Thyroid gland (tissue), 4 donors: ENCODE data around the gene MGAT1. TPM values are rescaled to one million over a fixed set of nuclear protein-coding genes. Genes with fewer than 3 reads are reported as not detected.

Source experiments
- DNase-seq, 2 donors: peaks; one replicate each; pipeline ENCODE4 v3.0.0-alpha.2; 2019
- H3K27ac ChIP-seq, 3 donors: fragments of 200-600 bp; sonication (generic); 1 replicate in 2 of 3; 2 replicates in 1 of 3; pipeline ENCODE4 v1.5.1; 2016 to 2019; ENCODE audit warnings: mild to moderate bottlenecking in 1 of 3, moderate library complexity in 1 of 3
- H3K27me3 ChIP-seq: fragments of 200-600 bp; sonication (generic); one replicate; pipeline ENCODE4 v1.5.1; 2019
- H3K36me3 ChIP-seq, 2 donors: fragments of 200-600 bp; sonication (generic); one replicate each; pipeline ENCODE4 v1.5.1; 2016 to 2019
- H3K4me1 ChIP-seq, 2 donors: fragments of 200-600 bp; sonication (generic); one replicate each; pipeline ENCODE4 v1.5.1; 2017 to 2019
- H3K4me3 ChIP-seq, 3 donors: fragments of 200-600 bp; sonication (generic); replicated peaks in 1 of 3; 1 replicate in 2 of 3; 2 replicates in 1 of 3; pipeline ENCODE4 v1.5.1; 2016; ENCODE audit warnings: mild to moderate bottlenecking in 1 of 3
- H3K9me3 ChIP-seq: fragments of 200-600 bp; sonication (generic); one replicate; pipeline ENCODE4 v1.5.1; 2017
- CTCF ChIP-seq, 6 experiments: fragments of 200-600 bp in 3 of 6; fragments of 450-650 bp in 3 of 6; sonication (generic) in 3 of 6; IDR thresholded peaks; one replicate each; pipeline ENCODE4 v1.5.1; 2016 to 2019; ENCODE audit warnings: antibody characterized with exemption in 6 of 6, mild to moderate bottlenecking in 2 of 6, inconsistent platforms in 1 of 6, moderate library complexity in 1 of 6
- POLR2A ChIP-seq, 2 donors: fragments of 450-650 bp; IDR thresholded peaks; one replicate each; pipeline ENCODE4 v1.6.1; 2017; ENCODE audit warnings: antibody characterized with exemption in 2 of 2, mild to moderate bottlenecking in 2 of 2, moderate library complexity in 1 of 2
- WGBS, 2 donors: methylation state at CpG; one replicate each; pipeline ENCODE4 v1.1.5; 2017; 5-methylcytosine and 5-hydroxymethylcytosine counted together
- intact Hi-C: fragments of 100-400 bp; cut with DNase I; formaldehyde crosslinking; loops from one replicate; pipeline ENCODE4 v1.15.1; 2023
- total RNA-seq, 4 donors: library from RNA; depleted of rRNA; stranded (reverse); fragments of >200 nt; gene quantifications; one replicate each; pipeline ENCODE4 v1.2.3, GENCODE V29; 2016

MGAT1 gene
- total RNA-seq: 100 to 1,000 TPM; 155 to 283 (median 200) TPM

- H3K4me3 ChIP-seq: peak within 1 kb of the TSS; percentile 51 to 92 (median 87)
- intact Hi-C loops: loop anchor here (5.0 kb wide), 1 partner anchor 60 kb away; the partner anchor contains the start of gene ZFP62
- no peaks in the 10 kb centered on the region for H3K36me3 ChIP-seq
- no peaks in the 10 kb centered on the region for H3K9me3 ChIP-seq
- no peaks in the 10 kb centered on the region for H3K27me3 ChIP-seq
- TF ChIP-seq CTCF (IDR thresholded peaks at IDR 0.05): no peak
- peak; percentile 76 to 97 for TF ChIP-seq POLR2A (IDR thresholded peaks at IDR 0.05)
- H3K4me1 ChIP-seq: peaks cover 85 to 88% of the 10 kb centered on the region in 2 donors
- WGBS, 2 donors: 0 to 1% methylated on average over 8 to 18 of the region's 87 CpGs
- peak; percentile 83 to 86 for DNase-seq
- H3K27ac ChIP-seq: peak within 1 kb of the TSS; percentile 96 to 98 (median 97)
Measured at GRCh38 chr5:180802325-180803180, at the start of gene MGAT1. MGAT1 (minus strand) TSS chr5:180802806; CDS start chr5:180792971, 9,835 bp downstream.

DNA sequence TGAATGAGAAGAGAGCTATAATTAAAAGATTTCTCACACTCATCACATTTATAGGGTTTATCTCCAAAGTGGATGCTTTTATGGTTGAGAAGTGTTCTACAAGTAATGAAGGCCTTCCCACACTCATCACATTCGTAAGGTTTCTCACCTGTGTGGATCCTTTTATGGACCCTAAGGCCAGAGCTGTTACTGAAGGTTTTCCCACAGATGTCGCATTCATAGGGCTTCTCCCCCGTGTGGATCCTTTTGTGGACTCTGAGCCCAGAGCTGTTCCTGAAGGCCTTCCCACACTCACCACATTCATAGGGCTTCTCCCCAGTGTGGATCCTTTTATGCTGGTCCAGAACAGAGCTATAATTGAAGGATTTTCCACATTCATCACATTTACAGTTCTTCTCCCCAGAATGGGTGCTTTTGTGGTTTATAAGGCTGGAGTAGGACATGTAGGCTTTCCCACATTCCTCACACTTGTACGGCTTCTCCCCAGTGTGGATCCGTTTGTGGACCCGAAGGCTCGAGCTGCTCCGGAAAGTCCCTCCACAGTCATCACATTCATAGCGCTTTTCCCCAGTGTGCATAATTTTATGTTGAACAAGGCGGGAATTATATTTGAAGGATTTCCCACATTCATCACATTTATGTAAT is 48.0 kb upstream of the MGAT1 start:
- intact Hi-C loops: no loop called here
- Histone ChIP-seq H3K36me3 (peaks cover 30 to 32% of the 10 kb centered on the region in 2 donors), H3K27me3 (no peaks in the 10 kb centered on the region), H3K27ac (no peak overlapping the region), H3K4me1 (peaks cover 6 to 7% of the 10 kb centered on the region in 2 donors), H3K4me3 (no peak overlapping the region), H3K9me3 (no peaks in the 10 kb centered on the region)
- WGBS, 2 donors: 97 to 98% methylated on average over 10 of the region's 10 CpGs
- no peak for TF ChIP-seq CTCF (IDR thresholded peaks at IDR 0.05)
- no peak for TF ChIP-seq POLR2A (IDR thresholded peaks at IDR 0.05)
- no peak for DNase-seq

DNA sequence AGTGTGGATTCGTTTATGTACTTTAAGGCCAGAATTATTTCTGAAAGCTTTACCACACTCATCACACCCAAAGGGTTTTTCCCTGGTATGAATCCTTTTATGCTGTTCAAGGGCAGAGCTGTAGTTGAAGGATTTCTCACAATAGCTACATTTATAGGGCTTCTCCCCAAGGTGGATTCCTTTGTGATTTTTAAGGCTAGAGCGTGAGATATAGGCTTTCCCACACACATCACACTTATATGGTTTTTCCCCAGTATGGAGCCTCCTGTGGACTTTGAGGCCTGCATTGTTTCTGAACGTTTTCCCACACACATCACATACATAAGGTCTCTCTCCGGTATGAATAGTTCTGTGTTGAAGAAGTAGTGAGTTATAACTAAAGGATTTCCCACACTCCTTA is 47.2 kb upstream of the MGAT1 start:
- Histone ChIP-seq H3K4me1 (no peaks in the 10 kb centered on the region), H3K4me3 (no peak overlapping the region), H3K9me3 (no peaks in the 10 kb centered on the region), H3K27me3 (no peaks in the 10 kb centered on the region), H3K27ac (no peak overlapping the region), H3K36me3 (peaks cover 30 to 32% of the 10 kb centered on the region in 2 donors)
- DNase-seq: no peak
- TF ChIP-seq CTCF (IDR thresholded peaks at IDR 0.05): no peak
- TF ChIP-seq POLR2A (IDR thresholded peaks at IDR 0.05): no peak
- 95 to 98% methylated on average over 4 of the region's 4 CpGs for WGBS, 2 donors
- intact Hi-C loops: no loop called here

DNA sequence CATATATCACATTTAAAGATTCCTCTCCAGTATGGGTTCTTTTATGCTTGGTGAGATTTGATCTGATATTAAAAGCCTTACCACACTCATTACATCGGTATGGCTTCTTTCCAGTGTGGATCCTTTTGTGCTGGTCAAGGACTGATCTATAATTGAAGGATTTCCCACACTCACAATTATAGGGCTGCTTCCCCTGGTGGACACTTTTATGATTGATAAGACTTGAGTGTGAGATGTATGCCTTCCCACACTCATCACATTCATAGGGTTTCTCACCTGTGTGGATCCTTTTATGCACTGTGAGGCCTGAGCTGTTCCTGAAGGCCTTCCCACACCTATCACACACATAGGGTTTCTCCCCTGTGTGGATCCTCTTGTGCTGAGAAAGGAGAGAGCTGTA is 46.3 kb upstream of the MGAT1 start:
- Histone ChIP-seq H3K4me1 (no peaks in the 10 kb centered on the region), H3K27me3 (no peaks in the 10 kb centered on the region), H3K9me3 (no peaks in the 10 kb centered on the region), H3K36me3 (peaks cover 30 to 32% of the 10 kb centered on the region in 2 donors), H3K27ac (no peak overlapping the region), H3K4me3 (no peak overlapping the region)
- TF ChIP-seq POLR2A (IDR thresholded peaks at IDR 0.05) (no peak), CTCF (IDR thresholded peaks at IDR 0.05) (no peak)
- no peak for DNase-seq
- intact Hi-C loops: no loop called here
- 95 to 100% methylated on average over 1 of the region's 1 CpG for WGBS, 2 donors

DNA sequence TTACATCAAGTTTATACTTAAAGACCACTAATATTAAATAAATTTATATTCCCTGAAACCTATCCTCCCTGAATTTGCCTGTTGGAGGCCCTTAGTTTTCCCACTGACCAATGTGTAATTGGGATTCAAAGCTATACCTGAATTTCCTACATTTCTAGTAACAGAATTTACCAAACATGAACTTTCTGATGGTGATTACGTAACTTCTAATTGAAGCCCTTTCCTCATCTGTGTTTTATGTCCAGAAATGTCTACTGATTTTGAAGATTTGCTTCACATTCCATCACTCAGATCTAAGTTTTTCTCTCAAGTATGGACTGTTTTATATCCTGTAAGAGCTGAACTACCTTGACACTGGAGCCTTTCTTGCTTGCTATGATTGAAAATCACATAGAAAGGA is 45.7 kb upstream of the MGAT1 start:
- no peak for TF ChIP-seq CTCF (IDR thresholded peaks at IDR 0.05)
- TF ChIP-seq POLR2A (IDR thresholded peaks at IDR 0.05): no peak
- no peaks in the 10 kb centered on the region for H3K27me3 ChIP-seq
- DNase-seq: no peak
- H3K4me1 ChIP-seq: no peaks in the 10 kb centered on the region
- intact Hi-C loops: no loop called here
- no peaks in the 10 kb centered on the region for H3K9me3 ChIP-seq
- no peak overlapping the region for H3K4me3 ChIP-seq
- H3K27ac ChIP-seq: no peak overlapping the region
- peaks cover 30 to 32% of the 10 kb centered on the region in 2 donors for H3K36me3 ChIP-seq
- WGBS, 2 donors: 98 to 100% methylated on average over 1 of the region's 1 CpG
